HG03175 (cell line): ENCODE data around the gene NTN1.

Source experiments
- ATAC-seq: cut with Tn5 transposase; IDR thresholded peaks from one replicate; pipeline ENCODE4 v1.9.1; 2021; ENCODE audit warnings: mild to moderate bottlenecking, moderate library complexity; ENCODE audit not compliant: unreplicated experiment

The NTN1 gene

GRCh38 chr17:9211133-9211765 lies 189.9 kb downstream of the NTN1 start:
- ATAC-seq, result no peak

- no peak for ATAC-seq
Observed at GRCh38 chr17:9212376-9213302, 191.3 kb downstream of the NTN1 start.

GRCh38 chr17:9213303-9213640 lies 192.0 kb downstream of the NTN1 start:
- no peak for ATAC-seq

- ATAC-seq, result no peak
Observed at GRCh38 chr17:9215465-9215864, 194.2 kb downstream of the NTN1 start.

GRCh38 chr17:9217151-9218056 lies 196.1 kb downstream of the NTN1 start:
- no peak for ATAC-seq

GRCh38 chr17:9218064-9218635 lies 196.8 kb downstream of the NTN1 start:
- no peak for ATAC-seq

- no peak for ATAC-seq
Observed at GRCh38 chr17:9218911-9219310, 197.6 kb downstream of the NTN1 start.

- ATAC-seq, result no peak
Observed at GRCh38 chr17:9219631-9220397, 198.5 kb downstream of the NTN1 start.

GRCh38 chr17:9220398-9221146 lies 199.3 kb downstream of the NTN1 start:
- no peak for ATAC-seq

- no peak for ATAC-seq
Observed at GRCh38 chr17:9221147-9221921, 200.0 kb downstream of the NTN1 start.

GRCh38 chr17:9221922-9222180 lies 200.5 kb downstream of the NTN1 start:
- no peak for ATAC-seq

- ATAC-seq, result no peak
Observed at GRCh38 chr17:9223531-9223930, 202.2 kb downstream of the NTN1 start.

GRCh38 chr17:9224485-9224884 lies 203.2 kb downstream of the NTN1 start:
- no peak for ATAC-seq

GRCh38 chr17:9225305-9226101 lies 204.2 kb downstream of the NTN1 start:
- no peak for ATAC-seq

GRCh38 chr17:9226130-9226793 lies 205.0 kb downstream of the NTN1 start:
- no peak for ATAC-seq

- ATAC-seq, result no peak
Observed at GRCh38 chr17:9226794-9227135, 205.5 kb downstream of the NTN1 start.

GRCh38 chr17:9227819-9228407 lies 206.6 kb downstream of the NTN1 start:
- no peak for ATAC-seq
